Measurements from ENCODE around the gene GAD1. TPM values are rescaled to one million over a fixed set of nuclear protein-coding genes. Genes with fewer than 3 reads are reported as not detected.

Gene GAD1
- total RNA-seq, 1 experiment from 2014 or later: 0.21 TPM

DNA sequence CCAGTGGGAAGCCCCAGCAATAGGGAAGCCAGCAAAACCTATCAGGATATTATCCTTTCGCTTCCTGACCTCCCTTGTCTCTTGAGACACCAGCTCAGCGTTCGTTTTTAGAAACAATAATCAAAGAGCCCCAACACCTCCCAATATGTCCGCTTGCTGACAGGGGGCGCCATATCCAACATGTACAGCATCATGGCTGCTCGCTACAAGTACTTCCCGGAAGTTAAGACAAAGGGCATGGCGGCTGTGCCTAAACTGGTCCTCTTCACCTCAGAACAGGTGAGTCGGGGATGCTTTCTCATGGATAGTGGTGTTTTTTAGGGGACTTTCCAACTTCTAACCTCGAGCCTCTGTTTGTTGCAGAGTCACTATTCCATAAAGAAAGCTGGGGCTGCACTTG lies 28.7 kb downstream of the GAD1 start:
- Histone ChIP-seq H3K27me3 (replicated peaks) (no peaks in the 10 kb centered on the region), H3K4me1 (replicated peaks) (peaks cover 18% of the 10 kb centered on the region), H3K27ac (no peak overlapping the region), H3K36me3 (no peaks in the 10 kb centered on the region), H3K9me3 (replicated peaks) (no peaks in the 10 kb centered on the region), H3K4me3 (no peak overlapping the region)
- DNase-seq (ENCODE audit: low read depth in 1 of 2, low spot score in 2 of 2): no peak

DNA sequence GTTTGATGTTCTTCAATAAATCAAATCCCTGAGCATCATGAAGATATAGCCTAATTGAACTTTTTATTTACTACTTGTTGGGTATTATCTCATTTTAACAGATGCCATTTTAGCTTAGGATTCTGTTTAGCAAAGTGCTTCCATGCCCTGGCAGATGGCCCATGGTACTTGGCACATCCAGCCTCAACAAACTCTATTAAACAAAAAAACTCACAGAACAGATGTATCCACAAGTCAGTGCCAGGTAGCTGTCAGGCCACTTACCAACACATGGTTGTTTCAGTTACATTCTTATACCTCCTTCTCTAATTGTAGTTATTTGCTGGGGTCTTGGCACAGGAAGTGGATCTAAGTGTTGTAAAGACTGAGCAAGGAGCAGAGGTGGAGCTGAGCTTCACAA lies 29.6 kb downstream of the GAD1 start:
- no peak overlapping the region for H3K27ac ChIP-seq
- no peaks in the 10 kb centered on the region for H3K9me3 ChIP-seq (replicated peaks)
- no peak overlapping the region for H3K4me3 ChIP-seq
- H3K36me3 ChIP-seq: no peaks in the 10 kb centered on the region
- no peak for DNase-seq (ENCODE audit: low read depth in 1 of 2, low spot score in 2 of 2)
- no peaks in the 10 kb centered on the region for H3K27me3 ChIP-seq (replicated peaks)
- H3K4me1 ChIP-seq (replicated peaks): peaks cover 18% of the 10 kb centered on the region

DNA sequence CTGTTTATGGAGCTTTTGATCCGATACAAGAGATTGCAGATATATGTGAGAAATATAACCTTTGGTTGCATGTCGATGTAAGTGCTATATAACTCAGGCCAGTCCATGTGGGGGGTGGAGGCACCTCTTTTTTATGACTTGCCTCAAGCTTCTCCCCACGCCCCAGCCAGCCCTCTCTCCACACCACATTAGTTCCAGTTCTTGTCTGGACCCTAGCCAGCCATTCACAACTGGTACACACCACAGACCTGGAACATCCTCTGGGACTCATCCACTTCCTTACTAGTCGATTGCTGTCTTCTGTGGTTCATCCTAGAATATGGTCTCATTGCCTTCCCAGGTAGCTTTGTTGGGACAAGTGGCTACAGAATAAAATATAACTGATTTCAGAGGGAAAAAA lies 31.0 kb downstream of the GAD1 start:
- no peak for DNase-seq (ENCODE audit: low read depth in 1 of 2, low spot score in 2 of 2)
- H3K4me3 ChIP-seq: no peak overlapping the region
- H3K4me1 ChIP-seq (replicated peaks): peaks cover 16% of the 10 kb centered on the region
- no peak overlapping the region for H3K27ac ChIP-seq
- H3K27me3 ChIP-seq (replicated peaks): no peaks in the 10 kb centered on the region
- H3K9me3 ChIP-seq (replicated peaks): no peaks in the 10 kb centered on the region
- no peaks in the 10 kb centered on the region for H3K36me3 ChIP-seq

DNA sequence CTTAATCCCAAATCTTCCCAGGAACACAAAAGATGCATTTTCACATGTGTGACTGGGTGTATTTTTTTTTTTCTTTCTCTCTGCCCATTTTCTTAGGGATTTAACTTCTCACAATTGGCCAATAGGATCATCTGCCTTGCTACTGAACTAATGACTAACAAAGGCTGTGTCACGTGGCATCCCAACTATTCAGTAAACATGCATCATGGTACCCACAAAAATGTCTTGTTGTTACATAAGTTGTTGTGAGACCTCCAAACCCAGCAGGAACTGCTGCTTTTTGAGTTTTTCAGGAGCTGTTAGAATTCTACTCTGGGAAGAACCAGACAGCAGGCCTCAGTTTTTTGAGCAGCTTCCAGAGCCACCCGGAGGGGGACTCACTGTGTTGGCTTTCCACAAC lies 31.9 kb downstream of the GAD1 start:
- H3K36me3 ChIP-seq: no peaks in the 10 kb centered on the region
- H3K9me3 ChIP-seq (replicated peaks): no peaks in the 10 kb centered on the region
- no peaks in the 10 kb centered on the region for H3K27me3 ChIP-seq (replicated peaks)
- no peak overlapping the region for H3K27ac ChIP-seq
- H3K4me1 ChIP-seq (replicated peaks): peaks cover 8% of the 10 kb centered on the region
- no peak overlapping the region for H3K4me3 ChIP-seq
- peak in 1 of 2 experiments; percentile 3 for DNase-seq (ENCODE audit: low read depth in 1 of 2, low spot score in 2 of 2)

DNA sequence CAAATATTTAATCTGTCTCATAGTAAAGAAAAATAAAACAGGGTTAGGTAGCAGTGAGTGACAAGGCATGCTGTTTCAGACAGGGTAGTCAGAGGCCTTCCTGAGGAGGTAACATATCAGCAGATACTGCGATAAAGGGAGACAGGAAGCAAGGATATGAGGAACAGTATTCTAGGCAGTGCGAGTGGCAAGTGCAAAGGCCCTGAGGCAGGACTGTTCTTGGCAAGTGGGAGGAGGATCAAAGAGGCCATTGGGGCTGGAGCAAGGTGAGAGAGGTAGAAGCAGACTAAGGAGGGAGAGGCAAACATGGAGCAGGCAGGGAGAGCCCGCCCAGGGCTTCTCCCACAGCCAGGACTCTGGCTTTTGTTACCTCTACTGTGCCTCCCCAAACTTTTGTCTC lies 33.6 kb downstream of the GAD1 start:
- H3K4me1 ChIP-seq (replicated peaks): peaks cover 3% of the 10 kb centered on the region; the same call in 1 of the 2 replicates
- H3K9me3 ChIP-seq (replicated peaks): no peaks in the 10 kb centered on the region
- no peaks in the 10 kb centered on the region for H3K27me3 ChIP-seq (replicated peaks)
- no peak overlapping the region for H3K4me3 ChIP-seq
- H3K36me3 ChIP-seq: no peaks in the 10 kb centered on the region
- no peak overlapping the region for H3K27ac ChIP-seq
- no peak for DNase-seq (ENCODE audit: low read depth in 1 of 2, low spot score in 2 of 2)

DNA sequence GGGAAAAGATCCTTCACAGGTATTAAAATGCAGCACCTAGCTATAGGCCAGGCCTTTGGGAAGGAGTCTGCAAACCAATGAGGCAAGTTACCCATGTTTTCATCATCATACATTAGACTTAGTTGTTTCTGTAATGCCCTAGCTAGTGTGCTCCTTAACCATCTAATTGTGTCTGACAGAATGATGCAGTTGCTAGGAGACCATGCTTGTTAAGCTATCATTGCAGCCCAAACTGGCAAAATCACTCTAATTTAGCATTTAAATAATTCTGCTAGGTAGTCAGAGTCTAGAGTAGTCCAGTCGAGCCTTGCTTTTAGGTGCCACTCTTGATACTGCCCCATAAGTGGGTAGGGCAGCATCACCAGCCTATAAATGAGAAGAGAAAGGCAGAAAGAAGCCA lies 34.9 kb downstream of the GAD1 start:
- H3K4me1 ChIP-seq (replicated peaks): peaks cover 3% of the 10 kb centered on the region; the same call in 1 of the 2 replicates
- H3K27ac ChIP-seq: no peak overlapping the region
- no peak overlapping the region for H3K4me3 ChIP-seq
- 0 out of 2 replicates have a peak, but pooled peaks cover 2% of the 10 kb centered on the region for H3K27me3 ChIP-seq (replicated peaks)
- DNase-seq (ENCODE audit: low read depth in 1 of 2, low spot score in 2 of 2): no peak
- no peaks in the 10 kb centered on the region for H3K9me3 ChIP-seq (replicated peaks)
- no peaks in the 10 kb centered on the region for H3K36me3 ChIP-seq

DNA sequence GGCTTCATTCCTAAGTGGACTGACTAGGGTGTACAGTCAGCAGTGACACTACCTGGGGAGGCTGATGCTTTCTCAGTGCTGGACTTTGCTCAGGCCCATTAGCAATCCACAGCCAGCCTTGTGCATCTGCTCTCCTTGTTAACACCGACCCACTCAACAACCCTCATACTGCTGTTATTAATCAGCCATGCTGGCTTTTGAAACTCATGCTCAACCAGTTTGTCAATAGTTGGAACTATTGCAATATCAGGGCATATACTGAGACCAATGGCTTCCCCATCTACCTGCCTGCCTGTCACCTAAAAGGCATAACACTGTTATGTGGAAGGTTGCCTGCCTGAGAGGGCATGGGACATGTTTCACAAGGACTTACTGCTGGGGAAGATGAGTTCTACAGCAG lies 39.4 kb downstream of the GAD1 start:
- no peak for DNase-seq (ENCODE audit: low read depth in 1 of 2, low spot score in 2 of 2)
- Histone ChIP-seq H3K27ac (no peak overlapping the region), H3K36me3 (no peaks in the 10 kb centered on the region), H3K9me3 (replicated peaks) (no peaks in the 10 kb centered on the region), H3K4me1 (replicated peaks) (no peaks in the 10 kb centered on the region), H3K4me3 (no peak overlapping the region), H3K27me3 (replicated peaks) (0 out of 2 replicates have a peak, but pooled peaks cover 5% of the 10 kb centered on the region)

DNA sequence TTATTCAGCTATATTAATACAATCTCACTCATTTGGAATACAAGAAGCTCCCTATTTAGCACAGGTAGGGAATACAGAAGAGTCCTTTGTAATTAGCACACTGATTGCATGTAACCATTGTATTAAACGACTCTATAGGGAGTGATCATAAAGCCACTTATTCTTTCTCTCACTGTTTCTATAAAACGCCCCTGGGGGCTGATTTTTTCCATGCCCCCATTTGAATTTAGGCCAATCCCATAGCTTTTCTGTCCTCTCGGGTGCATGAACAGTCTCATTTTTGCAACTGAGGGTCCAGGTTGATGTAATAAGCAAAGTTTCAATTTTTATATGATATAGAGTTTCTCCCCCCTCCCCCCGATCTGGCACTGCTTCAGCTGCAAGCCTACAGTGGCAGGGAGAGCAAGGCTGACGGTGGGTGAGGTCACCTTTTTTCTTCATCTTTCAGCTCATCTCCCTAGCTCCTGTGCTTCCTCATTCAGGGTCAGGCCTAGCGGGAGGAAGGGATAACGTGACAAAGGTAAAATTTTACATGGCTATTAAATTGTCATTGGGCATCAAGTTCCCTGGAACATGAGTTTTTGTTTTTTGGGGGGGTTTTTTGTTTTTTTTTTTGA lies 45.7 kb downstream of the GAD1 start:
- H3K27me3 ChIP-seq (replicated peaks): peaks cover 4% of the 10 kb centered on the region
- no peak overlapping the region for H3K4me3 ChIP-seq
- no peak overlapping the region for H3K27ac ChIP-seq
- no peaks in the 10 kb centered on the region for H3K36me3 ChIP-seq
- DNase-seq (ENCODE audit: low read depth in 1 of 2, low spot score in 2 of 2): no peak
- H3K9me3 ChIP-seq (replicated peaks): no peaks in the 10 kb centered on the region
- no peaks in the 10 kb centered on the region for H3K4me1 ChIP-seq (replicated peaks)

DNA sequence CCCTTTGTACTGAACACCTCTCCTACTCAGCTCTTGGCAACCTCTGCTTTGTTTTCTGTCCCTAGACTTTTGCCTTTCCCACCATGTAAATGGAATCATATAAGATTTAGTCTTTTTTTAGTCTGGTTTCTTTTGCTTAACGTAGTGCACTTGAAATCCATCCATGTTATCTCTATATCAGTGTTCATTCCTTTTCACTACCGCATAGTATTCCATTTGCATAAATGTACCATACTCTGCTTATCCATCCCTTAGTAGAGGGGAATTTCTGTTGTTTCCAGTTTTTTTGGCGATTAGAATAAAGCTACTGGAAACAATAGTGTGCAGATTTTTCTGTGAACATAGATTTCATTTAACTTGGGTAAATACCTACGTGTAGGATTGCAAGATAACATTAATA lies 46.4 kb downstream of the GAD1 start:
- no peaks in the 10 kb centered on the region for H3K4me1 ChIP-seq (replicated peaks)
- H3K9me3 ChIP-seq (replicated peaks): no peaks in the 10 kb centered on the region
- H3K27me3 ChIP-seq (replicated peaks): peaks cover 4% of the 10 kb centered on the region
- H3K4me3 ChIP-seq: no peak overlapping the region
- H3K36me3 ChIP-seq: no peaks in the 10 kb centered on the region
- H3K27ac ChIP-seq: no peak overlapping the region
- no peak for DNase-seq (ENCODE audit: low read depth in 1 of 2, low spot score in 2 of 2)

DNA sequence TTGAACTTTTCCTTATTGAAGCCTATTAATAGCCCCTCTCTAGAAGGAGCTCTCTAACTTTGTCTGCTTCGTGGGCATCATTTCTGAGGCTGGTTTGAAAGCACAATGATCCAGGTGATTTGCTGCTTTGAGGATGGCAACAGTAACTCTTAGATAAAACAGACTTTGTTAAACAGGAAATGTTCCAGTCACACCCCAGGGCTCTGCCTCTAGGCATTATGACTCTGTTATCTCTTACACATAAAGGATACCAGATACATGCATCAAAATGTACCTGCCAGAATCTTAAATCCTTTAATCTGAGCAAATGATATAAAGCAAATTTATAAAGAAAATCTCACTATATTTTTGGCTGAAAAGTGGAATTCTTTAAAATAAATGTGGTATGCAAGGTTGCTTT lies 52.3 kb downstream of the GAD1 start:
- no peak overlapping the region for H3K27ac ChIP-seq
- no peaks in the 10 kb centered on the region for H3K36me3 ChIP-seq
- H3K9me3 ChIP-seq (replicated peaks): no peaks in the 10 kb centered on the region
- H3K27me3 ChIP-seq (replicated peaks): peaks cover 7% of the 10 kb centered on the region
- no peak overlapping the region for H3K4me3 ChIP-seq
- no peaks in the 10 kb centered on the region for H3K4me1 ChIP-seq (replicated peaks)
- DNase-seq (ENCODE audit: low read depth in 1 of 2, low spot score in 2 of 2): no peak

DNA sequence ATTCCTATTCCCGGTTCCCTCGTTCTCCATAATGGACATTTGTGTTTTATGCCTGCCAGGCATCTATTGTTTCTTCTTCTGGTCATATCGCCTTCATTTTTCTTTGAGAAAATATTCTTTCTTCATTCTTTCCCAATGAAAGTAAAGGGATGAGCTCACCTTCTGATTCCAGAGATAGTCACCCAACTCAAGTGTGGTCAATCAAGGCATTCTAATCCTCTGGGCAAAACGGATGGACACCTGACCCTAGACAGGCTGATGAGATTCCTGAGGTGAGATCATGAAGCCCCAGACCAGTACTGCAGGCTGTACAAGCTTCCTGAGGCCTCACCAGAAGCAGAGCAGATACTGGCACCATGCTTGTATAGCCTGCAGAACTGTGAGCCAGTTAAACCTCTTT lies 52.8 kb downstream of the GAD1 start:
- H3K27ac ChIP-seq: no peak overlapping the region
- no peaks in the 10 kb centered on the region for H3K36me3 ChIP-seq
- no peaks in the 10 kb centered on the region for H3K4me1 ChIP-seq (replicated peaks)
- DNase-seq (ENCODE audit: low read depth in 1 of 2, low spot score in 2 of 2): no peak
- no peaks in the 10 kb centered on the region for H3K9me3 ChIP-seq (replicated peaks)
- H3K27me3 ChIP-seq (replicated peaks): peaks cover 7% of the 10 kb centered on the region
- no peak overlapping the region for H3K4me3 ChIP-seq

DNA sequence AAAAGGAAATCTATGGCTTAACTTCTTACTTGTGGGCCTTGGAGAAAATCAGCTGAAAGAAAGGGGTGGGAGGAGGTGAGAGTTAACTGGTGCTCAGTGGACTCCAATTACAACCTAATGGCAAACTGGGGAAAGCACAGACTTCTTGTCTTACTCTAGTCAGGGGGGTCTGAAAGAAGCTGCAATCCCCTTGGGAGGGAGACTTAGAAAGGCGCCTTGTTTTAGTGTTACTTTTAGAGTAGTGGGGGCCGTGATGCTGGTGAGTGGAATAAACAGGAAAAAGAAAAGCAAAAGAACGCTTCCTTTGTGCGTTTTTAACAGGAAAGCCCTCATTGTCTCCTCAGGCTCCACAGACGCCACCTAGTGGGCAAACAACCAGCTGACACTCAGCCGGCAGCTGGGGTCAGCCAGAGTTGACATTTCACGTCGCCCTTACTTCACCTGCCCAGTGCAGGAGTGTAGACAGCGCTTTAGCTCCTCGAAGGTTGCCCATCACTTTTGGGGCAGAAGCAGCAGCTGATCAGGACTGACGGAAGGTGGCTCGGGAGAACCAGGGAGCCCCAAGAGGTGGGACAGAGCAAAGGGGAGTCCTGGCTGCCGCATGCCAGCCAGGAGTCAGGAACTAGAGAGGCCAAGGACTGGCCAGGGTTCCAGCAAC lies 56.5 kb downstream of the GAD1 start:
- Histone ChIP-seq H3K27me3 (replicated peaks) (0 out of 2 replicates have a peak, but pooled peaks cover 3% of the 10 kb centered on the region), H3K4me1 (replicated peaks) (peaks cover 1% of the 10 kb centered on the region), H3K27ac (no peak overlapping the region), H3K36me3 (no peaks in the 10 kb centered on the region), H3K4me3 (no peak overlapping the region), H3K9me3 (replicated peaks) (no peaks in the 10 kb centered on the region)
- DNase-seq (ENCODE audit: low read depth in 1 of 2, low spot score in 2 of 2): peak; percentile 71 to 74

DNA sequence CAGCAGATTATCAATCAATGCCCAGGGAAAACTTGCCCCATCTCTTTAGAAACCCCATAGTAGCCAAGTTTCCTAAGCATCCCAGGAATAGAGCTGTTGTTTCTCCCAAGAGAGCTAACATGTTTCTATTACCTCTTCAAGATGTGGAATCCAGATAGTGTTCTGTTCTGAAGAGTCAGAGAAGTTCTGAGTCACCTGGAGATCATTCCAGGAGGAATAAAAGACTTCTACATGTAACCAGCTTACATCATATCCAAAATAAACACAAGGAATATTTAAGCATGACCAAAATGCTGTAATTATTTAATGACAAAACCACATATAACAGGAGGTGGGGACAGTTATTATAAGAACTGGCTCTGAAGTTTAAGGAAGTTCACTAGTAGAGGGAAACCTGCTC lies 61.4 kb downstream of the GAD1 start:
- peaks cover 4% of the 10 kb centered on the region; the same call in 1 of the 2 replicates for H3K27me3 ChIP-seq (replicated peaks)
- DNase-seq (ENCODE audit: low read depth in 1 of 2, low spot score in 2 of 2): no peak
- H3K4me3 ChIP-seq: no peak overlapping the region
- H3K9me3 ChIP-seq (replicated peaks): no peaks in the 10 kb centered on the region
- H3K27ac ChIP-seq: no peak overlapping the region
- H3K36me3 ChIP-seq: no peaks in the 10 kb centered on the region
- H3K4me1 ChIP-seq (replicated peaks): peaks cover 6% of the 10 kb centered on the region

DNA sequence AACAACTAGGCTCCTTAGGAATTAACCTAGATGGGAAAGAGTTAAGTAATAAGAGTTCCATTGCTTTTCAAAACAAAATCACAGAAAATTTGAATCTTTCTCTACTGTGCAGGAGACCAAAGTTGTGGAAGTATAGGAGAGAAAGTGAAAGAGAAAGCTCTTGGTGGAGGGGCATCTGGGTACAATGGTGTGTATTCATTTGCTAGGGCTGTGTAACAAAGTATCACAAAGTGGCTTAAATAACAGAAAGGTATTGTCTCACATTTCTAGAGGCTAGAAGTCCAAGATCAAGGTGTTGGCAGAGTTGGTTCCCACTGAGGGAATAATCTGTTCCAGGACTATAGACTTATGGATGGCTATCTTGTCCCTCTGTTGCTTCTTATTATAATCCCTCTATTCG lies 61.8 kb downstream of the GAD1 start:
- DNase-seq (ENCODE audit: low read depth in 1 of 2, low spot score in 2 of 2): no peak
- H3K4me1 ChIP-seq (replicated peaks): peaks cover 6% of the 10 kb centered on the region
- H3K9me3 ChIP-seq (replicated peaks): no peaks in the 10 kb centered on the region
- H3K4me3 ChIP-seq: no peak overlapping the region
- no peaks in the 10 kb centered on the region for H3K36me3 ChIP-seq
- H3K27me3 ChIP-seq (replicated peaks): peaks cover 4% of the 10 kb centered on the region; the same call in 1 of the 2 replicates
- no peak overlapping the region for H3K27ac ChIP-seq
